Smooth muscle cell (in vitro differentiated cells): ENCODE measurements around the gene NFASC. TPM values are rescaled to one million over a fixed set of nuclear protein-coding genes. Genes with fewer than 3 reads are reported as not detected.

Source experiments
- DNase-seq: peaks from one replicate; lab custom pipeline; 2025; ENCODE audit not compliant: unreplicated experiment; lab: John Stamatoyannopoulos, UW
- H2AFZ ChIP-seq: fragments of 200-600 bp; sonication (generic); 2 replicates; pipeline ENCODE4 v1.6.0; 2016; ENCODE audit warnings: antibody characterized with exemption, low read depth, mild to moderate bottlenecking
- H3F3A ChIP-seq: fragments of 200-600 bp; sonication (generic); 2 replicates; pipeline ENCODE4 v1.6.0; 2017; ENCODE audit warnings: antibody characterized with exemption, low read depth
- H3K27ac ChIP-seq: fragments of 200-600 bp; sonication (generic); 2 replicates; pipeline ENCODE4 v1.5.1; 2016; ENCODE audit warnings: low read depth, mild to moderate bottlenecking
- H3K27me3 ChIP-seq: fragments of 200-600 bp; sonication (generic); 2 replicates; pipeline ENCODE4 v1.6.1; 2016; ENCODE audit warnings: low read depth, mild to moderate bottlenecking
- H3K36me3 ChIP-seq: fragments of 200-600 bp; sonication (generic); 2 replicates; pipeline ENCODE4 v1.5.1; 2016; ENCODE audit warnings: low read depth
- H3K4me1 ChIP-seq: fragments of 200-600 bp; sonication (generic); 2 replicates; pipeline ENCODE4 v1.5.1; 2016; ENCODE audit warnings: low read depth
- H3K4me2 ChIP-seq: fragments of 200-600 bp; sonication (generic); 2 replicates; pipeline ENCODE4 v1.6.0; 2016; ENCODE audit warnings: mild to moderate bottlenecking
- H3K4me3 ChIP-seq: fragments of 200-600 bp; sonication (generic); 2 replicates; pipeline ENCODE4 v1.5.1; 2016; ENCODE audit warnings: mild to moderate bottlenecking
- H3K79me2 ChIP-seq: fragments of 200-600 bp; sonication (generic); 2 replicates; pipeline ENCODE4 v1.6.0; 2016; ENCODE audit warnings: low read depth, mild to moderate bottlenecking
- H3K9ac ChIP-seq: fragments of 200-600 bp; sonication (generic); 2 replicates; pipeline ENCODE4 v1.6.0; 2016; ENCODE audit warnings: low read depth
- H3K9me3 ChIP-seq: fragments of 200-600 bp; sonication (generic); replicated peaks from 2 replicates; pipeline ENCODE4 v1.5.1; 2016; ENCODE audit warnings: low read depth
- H4K20me1 ChIP-seq: fragments of 200-600 bp; sonication (generic); 2 replicates; pipeline ENCODE4 v1.6.0; 2016; ENCODE audit warnings: low read depth
- WGBS: methylation state at CpG from one replicate; pipeline ENCODE4 v1.1.7; 2016; ENCODE audit warnings: low lambda C conversion rate; 5-methylcytosine and 5-hydroxymethylcytosine counted together
- polyA plus RNA-seq: library from polyadenylated mRNA; unstranded; fragments of >200 nt; fragmentation: Nextera tagmentation; extraction: Ambion mirVana; gene quantifications from 2 replicates; pipeline ENCODE4 v1.2.1, GENCODE V29; 2016
- total RNA-seq: library from RNA; depleted of rRNA; stranded (reverse); fragments of >200 nt; gene quantifications from 2 replicates; pipeline ENCODE4 v1.2.3, GENCODE V29; 2014
- TF ChIP-seq, protein P1 (sequence below): fragments of 200-600 bp; sonication (generic); IDR thresholded peaks from 2 replicates; pipeline ENCODE4 v1.5.1; 2017; ENCODE audit warnings: borderline replicate concordance, mild to moderate bottlenecking, antibody characterized with exemption; ENCODE audit not compliant: insufficient read depth, poor library complexity, severe bottlenecking

Gene NFASC
- total and polyA plus RNA-seq, 2 experiments from 2014 or later = 0.09 to 0.63 TPM

DNA sequence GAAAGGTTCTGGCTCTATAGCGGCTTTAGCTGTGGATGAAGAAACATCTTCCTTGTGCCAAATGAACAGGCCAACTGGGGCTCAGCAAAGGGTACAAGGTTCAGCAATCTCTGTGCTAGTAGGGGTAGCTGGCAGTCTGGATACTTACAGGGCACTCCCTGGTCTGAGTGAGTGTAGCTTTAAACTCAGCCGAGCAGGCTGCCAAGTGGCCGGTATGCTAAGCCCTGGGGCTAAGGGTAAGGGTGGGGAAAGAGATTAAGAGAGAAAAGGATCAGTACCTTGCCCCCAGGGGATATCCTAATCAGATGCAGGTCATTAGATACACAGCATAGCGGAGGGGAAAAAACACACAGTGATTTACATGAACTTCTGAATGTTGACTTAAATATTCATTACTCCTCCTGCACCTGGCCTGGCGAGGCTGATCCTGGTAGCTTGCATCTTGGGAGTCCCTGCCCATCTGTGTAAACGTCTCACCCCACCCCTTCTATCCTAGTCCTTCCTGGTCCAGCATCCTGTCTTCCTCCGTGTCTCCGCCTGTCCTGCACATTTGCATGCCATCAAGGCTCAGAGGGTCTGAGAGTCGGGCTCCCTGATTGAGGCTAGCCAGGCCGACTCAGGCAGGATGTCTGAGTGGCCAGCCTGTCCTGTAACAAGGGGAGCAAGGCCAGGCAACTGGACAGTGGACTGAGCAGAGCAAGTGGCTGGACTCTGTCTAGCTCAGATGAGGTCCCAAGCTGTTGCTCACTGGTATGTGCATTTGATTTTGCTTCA, 132.9 kb downstream of the NFASC start:
- H3K27ac ChIP-seq = no peak overlapping the region
- no peaks in the 10 kb centered on the region for H4K20me1 ChIP-seq
- H3K4me2 ChIP-seq = no peak overlapping the region
- no peak overlapping the region for H3K4me3 ChIP-seq
- H3K4me1 ChIP-seq = peaks cover 13% of the 10 kb centered on the region
- peaks cover 20% of the 10 kb centered on the region for H3K27me3 ChIP-seq
- H2AFZ ChIP-seq = no peak overlapping the region
- no peak for DNase-seq
- 58% methylated on average over 10 of the region's 10 CpGs for WGBS
- H3F3A ChIP-seq = no peaks in the 10 kb centered on the region
- TF ChIP-seq, protein P1, sequence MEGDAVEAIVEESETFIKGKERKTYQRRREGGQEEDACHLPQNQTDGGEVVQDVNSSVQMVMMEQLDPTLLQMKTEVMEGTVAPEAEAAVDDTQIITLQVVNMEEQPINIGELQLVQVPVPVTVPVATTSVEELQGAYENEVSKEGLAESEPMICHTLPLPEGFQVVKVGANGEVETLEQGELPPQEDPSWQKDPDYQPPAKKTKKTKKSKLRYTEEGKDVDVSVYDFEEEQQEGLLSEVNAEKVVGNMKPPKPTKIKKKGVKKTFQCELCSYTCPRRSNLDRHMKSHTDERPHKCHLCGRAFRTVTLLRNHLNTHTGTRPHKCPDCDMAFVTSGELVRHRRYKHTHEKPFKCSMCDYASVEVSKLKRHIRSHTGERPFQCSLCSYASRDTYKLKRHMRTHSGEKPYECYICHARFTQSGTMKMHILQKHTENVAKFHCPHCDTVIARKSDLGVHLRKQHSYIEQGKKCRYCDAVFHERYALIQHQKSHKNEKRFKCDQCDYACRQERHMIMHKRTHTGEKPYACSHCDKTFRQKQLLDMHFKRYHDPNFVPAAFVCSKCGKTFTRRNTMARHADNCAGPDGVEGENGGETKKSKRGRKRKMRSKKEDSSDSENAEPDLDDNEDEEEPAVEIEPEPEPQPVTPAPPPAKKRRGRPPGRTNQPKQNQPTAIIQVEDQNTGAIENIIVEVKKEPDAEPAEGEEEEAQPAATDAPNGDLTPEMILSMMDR = no peak
- H3K9ac ChIP-seq = no peak overlapping the region
- H3K79me2 ChIP-seq = no peaks in the 10 kb centered on the region
- H3K9me3 ChIP-seq = no peaks in the 10 kb centered on the region
- no peaks in the 10 kb centered on the region for H3K36me3 ChIP-seq

DNA sequence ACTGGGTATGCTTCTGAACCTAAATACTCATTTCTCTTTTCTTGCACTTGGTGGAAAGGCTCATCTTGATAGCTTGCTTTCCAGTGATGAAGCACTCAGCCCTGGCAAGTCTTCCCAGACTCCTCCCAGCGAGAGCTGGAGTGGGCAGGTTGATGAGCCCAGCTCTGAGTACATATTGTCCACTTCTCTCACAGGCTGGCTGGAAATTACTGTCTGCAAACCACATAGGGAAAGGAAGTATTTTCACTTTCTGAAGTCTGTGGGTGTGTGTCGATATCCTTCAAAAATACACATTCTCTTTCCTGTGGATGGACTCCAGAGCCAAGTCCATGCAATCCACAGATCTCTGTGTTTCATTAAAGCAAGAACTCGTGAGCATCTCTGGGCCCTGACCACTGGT, 133.7 kb downstream of the NFASC start:
- TF ChIP-seq, protein P1 = no peak

GRCh38 chr1:205008896-205009295, 138.2 kb downstream of the NFASC start:
- Histone ChIP-seq H3K27ac (no peak overlapping the region), H3K27me3 (peaks cover 14% of the 10 kb centered on the region), H3K36me3 (no peaks in the 10 kb centered on the region), H3K79me2 (no peaks in the 10 kb centered on the region), H3K4me3 (no peak overlapping the region), H4K20me1 (no peaks in the 10 kb centered on the region), H2AFZ (no peak overlapping the region), H3K9me3 (no peaks in the 10 kb centered on the region), H3F3A (no peaks in the 10 kb centered on the region), H3K4me1 (peaks cover 11% of the 10 kb centered on the region), H3K4me2 (no peak overlapping the region), H3K9ac (no peak overlapping the region)
- 91% methylated on average over 8 of the region's 8 CpGs for WGBS
- no peak for DNase-seq
- TF ChIP-seq, protein P1 = no peak

More for the DNA sequence above, 133.7 kb downstream of the NFASC start:
- no peak for DNase-seq
- Histone ChIP-seq H3K4me3 (no peak overlapping the region), H2AFZ (no peak overlapping the region), H3K9ac (no peak overlapping the region), H3K27ac (no peak overlapping the region), H3K9me3 (no peaks in the 10 kb centered on the region), H3K4me2 (no peak overlapping the region), H3F3A (no peaks in the 10 kb centered on the region), H3K4me1 (peaks cover 13% of the 10 kb centered on the region), H3K79me2 (no peaks in the 10 kb centered on the region), H4K20me1 (no peaks in the 10 kb centered on the region), H3K36me3 (no peaks in the 10 kb centered on the region), H3K27me3 (peaks cover 20% of the 10 kb centered on the region)
- 83% methylated on average over 3 of the region's 3 CpGs for WGBS

DNA sequence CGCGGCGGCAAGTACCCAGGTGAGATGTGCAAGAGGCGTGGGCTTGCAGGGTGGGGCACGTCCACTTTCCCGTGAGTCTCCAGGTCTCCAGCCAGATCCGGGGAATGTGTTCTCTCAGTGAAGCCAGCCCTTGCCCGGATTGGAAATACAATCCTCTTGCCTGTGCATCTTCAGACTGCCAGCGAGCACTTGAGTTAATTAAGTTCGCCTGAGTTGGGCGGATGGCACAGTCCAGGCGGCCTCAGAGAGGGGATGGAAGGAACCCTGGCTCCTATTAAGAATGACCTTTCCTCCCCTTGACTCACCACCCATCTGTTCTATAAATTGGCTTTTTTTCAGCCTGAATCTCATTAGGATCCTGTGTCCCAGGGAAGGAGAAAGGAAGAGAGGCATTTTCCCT, 139.0 kb downstream of the NFASC start:
- WGBS = 98% methylated on average over 12 of the region's 12 CpGs
- Histone ChIP-seq H3K79me2 (no peaks in the 10 kb centered on the region), H3K27ac (no peak overlapping the region), H3K9me3 (no peaks in the 10 kb centered on the region), H2AFZ (no peak overlapping the region), H3F3A (no peaks in the 10 kb centered on the region), H3K4me2 (no peak overlapping the region), H3K4me1 (peaks cover 14% of the 10 kb centered on the region), H3K36me3 (no peaks in the 10 kb centered on the region), H3K9ac (no peak overlapping the region), H4K20me1 (no peaks in the 10 kb centered on the region), H3K27me3 (peaks cover 8% of the 10 kb centered on the region), H3K4me3 (no peak overlapping the region)
- TF ChIP-seq, protein P1 = no peak
- DNase-seq = no peak
